T-helper 1 cell (primary cell): ENCODE data around the gene AGBL1.

Experiments
- DNase-seq, 5 donors: peaks; one replicate each; pipeline ENCODE4 v3.0.0-alpha.2; 2012 to 2020

Gene AGBL1

DNA sequence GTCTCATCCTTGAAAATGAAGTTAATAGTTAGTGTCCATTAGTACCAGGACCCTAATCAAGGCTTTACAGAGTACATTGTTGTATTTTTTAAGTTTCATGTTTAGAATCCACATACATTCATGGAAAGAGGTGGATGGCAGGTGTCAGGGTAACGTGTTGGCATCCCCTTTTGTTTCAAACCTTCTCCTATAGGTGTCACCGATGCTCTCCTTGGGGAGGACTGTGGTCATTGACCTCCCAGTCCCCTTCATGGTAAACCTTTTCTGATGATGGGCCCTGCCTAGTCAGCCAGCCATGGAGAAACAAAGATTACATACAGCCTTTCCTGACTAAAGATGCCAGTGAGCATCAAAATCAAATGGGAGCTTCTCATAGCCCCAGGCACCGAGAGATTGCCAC lies 574.8 kb downstream of the AGBL1 start:
- DNase-seq = no peak

- DNase-seq = no peak
These were observed 577.6 kb downstream of the AGBL1 start for GRCh38 chr15:86657305-86657704.

- no peak for DNase-seq
These were observed 580.2 kb downstream of the AGBL1 start for GRCh38 chr15:86659724-86660411.

DNA sequence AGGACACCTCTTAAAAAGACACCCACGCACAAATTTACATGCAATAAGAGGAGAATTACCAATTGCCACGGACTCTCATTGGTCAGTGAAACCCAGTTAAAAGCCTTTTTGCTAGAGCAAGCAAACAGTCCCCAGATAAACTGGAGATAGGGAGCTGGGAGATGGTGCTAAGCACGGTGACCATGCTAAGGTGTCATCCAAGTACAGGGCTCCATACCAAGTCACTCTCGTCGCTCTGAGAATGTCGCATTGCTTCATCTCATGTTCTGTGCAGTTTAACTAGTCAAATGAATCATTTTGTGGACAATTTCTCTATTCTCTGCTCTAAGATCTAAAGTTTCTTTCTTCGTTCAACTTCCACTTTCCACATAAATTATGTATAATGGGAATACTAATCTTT lies 581.9 kb downstream of the AGBL1 start:
- no peak for DNase-seq

- no peak for DNase-seq
These were observed 583.6 kb downstream of the AGBL1 start for GRCh38 chr15:86663304-86663703.

DNA sequence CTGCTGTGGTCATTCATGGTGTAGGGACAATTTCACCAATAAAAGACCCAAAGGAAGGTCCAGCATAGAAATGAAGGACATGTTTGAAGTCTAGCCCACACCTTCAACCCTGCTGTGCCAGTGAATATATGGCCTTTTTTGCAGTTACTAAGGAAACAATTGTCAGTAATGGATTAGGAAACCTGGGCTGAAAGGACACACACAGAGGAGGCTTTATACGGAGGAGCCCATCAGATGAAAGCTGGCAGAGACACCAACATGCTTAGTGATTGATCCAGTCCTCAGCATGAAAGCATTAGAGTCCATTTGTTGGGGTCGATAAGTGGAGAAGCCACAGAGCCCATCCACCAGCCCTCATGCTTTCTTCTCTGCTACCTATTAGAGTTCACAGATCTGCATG lies 584.3 kb downstream of the AGBL1 start:
- DNase-seq = no peak

DNA sequence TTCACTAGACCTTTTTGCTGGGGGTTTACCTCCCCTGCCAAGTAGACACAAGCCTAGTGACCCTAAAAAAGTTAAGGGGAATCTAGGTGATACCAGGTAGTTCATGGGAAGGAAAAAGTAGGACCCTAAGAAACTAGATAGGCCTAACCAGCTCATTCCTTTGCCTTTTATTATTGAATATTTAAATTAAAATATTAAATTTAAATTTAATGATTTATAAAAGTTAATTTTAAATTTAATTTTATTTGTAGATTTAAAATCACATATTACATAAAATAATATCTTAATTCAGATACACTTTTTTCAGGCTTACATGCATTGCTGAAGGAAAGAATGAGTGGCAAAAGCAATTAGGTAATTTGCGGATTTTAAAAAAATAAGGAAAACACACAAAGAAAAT lies 584.9 kb downstream of the AGBL1 start:
- DNase-seq = no peak

GRCh38 chr15:86676002-86676401 lies 596.3 kb downstream of the AGBL1 start:
- DNase-seq = no peak

GRCh38 chr15:86677278-86677677 lies 597.6 kb downstream of the AGBL1 start:
- DNase-seq = no peak

- no peak for DNase-seq
These were observed 605.6 kb downstream of the AGBL1 start for GRCh38 chr15:86685263-86685662.

GRCh38 chr15:86689006-86689405 lies 609.3 kb downstream of the AGBL1 start:
- DNase-seq = no peak

- DNase-seq = no peak
These were observed 610.9 kb downstream of the AGBL1 start for GRCh38 chr15:86690566-86690965.

GRCh38 chr15:86691091-86691663 lies 611.5 kb downstream of the AGBL1 start:
- no peak for DNase-seq

DNA sequence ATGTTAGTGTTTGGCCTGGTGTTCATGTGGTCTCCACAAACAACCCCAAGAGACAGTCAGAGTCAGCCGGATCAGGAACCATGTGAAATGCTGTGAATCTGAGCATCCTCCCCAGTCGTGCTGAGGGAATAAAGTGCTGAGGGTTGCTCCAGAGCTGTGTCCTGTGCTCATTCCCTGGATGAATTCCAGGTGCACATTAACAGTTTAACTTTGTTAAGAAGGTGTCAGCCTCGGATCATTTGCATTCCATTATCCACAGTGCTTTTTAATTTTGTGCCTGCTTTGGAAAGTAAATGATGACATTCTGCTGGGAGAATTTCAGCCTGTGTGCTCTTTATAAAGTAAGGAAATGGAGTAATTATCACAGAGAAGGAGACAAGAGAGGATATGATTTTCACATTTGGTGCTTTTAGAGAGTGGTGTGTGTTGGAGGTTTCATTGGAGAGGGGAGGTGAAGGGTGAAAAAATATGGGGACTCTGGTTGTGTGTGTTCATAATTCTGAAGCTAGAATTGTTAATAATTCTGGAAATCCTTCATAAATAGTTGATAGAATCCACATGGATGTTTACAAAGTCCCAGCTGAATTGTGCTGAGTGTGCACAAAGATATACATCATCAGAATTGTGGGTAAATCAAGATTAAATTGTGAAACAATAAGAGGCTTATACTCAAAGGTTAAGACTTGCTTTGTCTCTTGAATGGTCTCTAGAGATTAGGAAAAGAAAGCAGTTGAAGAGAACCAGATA lies 621.4 kb downstream of the AGBL1 start:
- DNase-seq = no peak

DNA sequence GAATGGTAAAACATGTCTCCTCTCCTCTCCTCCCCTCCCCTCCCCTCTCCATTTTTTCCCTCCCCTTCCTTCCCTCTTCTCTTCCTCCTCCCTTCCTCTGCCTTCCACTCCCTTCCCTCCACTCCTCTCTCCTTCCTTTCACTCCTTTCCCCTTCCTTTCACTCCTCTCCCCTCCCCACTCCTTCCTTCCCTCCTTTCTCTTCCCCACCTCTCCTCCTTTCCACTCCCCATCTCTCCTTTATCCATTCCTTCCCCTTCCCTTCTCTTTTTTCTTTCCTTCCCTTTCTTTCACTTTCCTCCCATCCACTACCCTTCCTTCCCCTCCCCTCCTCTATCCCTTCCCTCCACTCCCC lies 621.9 kb downstream of the AGBL1 start:
- DNase-seq = no peak

DNA sequence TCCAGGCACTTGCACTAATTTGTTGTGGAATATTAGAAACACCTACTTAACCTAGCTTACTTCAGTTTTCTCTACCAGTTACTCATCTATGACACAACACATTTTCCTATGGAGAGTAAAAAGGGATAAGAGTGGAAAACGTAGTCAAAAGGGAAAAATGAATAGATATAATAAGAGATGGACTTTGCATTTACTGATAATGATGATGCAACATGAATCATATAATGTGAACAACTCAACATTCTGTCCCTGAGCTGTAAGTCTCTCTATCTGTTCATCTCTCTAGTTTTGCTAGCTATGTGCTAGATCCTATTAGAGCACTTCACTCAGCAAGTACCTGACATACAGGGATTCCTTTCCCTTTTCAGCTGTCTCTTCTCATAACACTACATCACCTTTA lies 627.1 kb downstream of the AGBL1 start:
- no peak for DNase-seq

GRCh38 chr15:86711476-86711875 lies 631.8 kb downstream of the AGBL1 start:
- no peak for DNase-seq

- DNase-seq = no peak
These were observed 634.6 kb downstream of the AGBL1 start for GRCh38 chr15:86714241-86714640.

- no peak for DNase-seq
These were observed 646.0 kb downstream of the AGBL1 start for GRCh38 chr15:86725628-86726027.

DNA sequence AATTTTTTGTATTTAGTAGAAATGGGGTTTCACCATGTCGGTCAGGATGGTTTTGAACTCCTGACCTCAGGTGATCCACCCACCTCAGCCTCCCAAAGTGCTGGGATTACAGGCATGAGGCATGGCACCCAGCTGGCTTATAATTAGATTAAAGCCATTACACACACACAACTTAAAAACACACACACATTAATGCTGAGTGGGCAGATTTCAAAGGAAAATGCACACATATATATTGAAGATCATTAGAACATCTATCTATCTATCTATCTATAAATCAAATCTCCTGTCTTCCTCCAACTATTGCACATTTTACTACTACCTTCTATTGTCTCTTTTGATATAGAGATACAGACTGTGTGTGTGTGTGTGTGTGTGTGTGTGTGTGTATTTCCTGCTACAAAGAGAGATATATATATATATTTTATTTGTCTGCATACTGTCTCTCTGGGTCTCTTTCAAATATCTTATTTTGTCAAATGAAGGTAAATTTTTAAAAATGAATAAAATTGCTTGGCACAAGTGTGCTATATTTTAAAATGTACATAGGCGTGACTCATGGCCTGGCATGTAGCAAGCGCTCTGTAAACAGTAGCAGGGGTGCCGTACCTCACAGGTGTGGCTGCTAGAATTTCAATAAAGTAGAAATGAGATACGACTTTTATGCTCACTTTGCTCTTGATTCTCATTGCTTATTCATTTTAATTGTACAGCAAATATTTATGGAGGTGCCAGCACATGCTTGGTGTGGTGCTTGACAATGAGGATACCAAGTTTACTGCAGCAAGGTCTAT lies 655.8 kb downstream of the AGBL1 start:
- DNase-seq = no peak

- no peak for DNase-seq
These were observed 662.2 kb downstream of the AGBL1 start for GRCh38 chr15:86741917-86742316.

GRCh38 chr15:86743283-86743903 lies 663.7 kb downstream of the AGBL1 start:
- DNase-seq = peak in 4 of 5 donors; percentile 13 to 48 (median 26)

DNA sequence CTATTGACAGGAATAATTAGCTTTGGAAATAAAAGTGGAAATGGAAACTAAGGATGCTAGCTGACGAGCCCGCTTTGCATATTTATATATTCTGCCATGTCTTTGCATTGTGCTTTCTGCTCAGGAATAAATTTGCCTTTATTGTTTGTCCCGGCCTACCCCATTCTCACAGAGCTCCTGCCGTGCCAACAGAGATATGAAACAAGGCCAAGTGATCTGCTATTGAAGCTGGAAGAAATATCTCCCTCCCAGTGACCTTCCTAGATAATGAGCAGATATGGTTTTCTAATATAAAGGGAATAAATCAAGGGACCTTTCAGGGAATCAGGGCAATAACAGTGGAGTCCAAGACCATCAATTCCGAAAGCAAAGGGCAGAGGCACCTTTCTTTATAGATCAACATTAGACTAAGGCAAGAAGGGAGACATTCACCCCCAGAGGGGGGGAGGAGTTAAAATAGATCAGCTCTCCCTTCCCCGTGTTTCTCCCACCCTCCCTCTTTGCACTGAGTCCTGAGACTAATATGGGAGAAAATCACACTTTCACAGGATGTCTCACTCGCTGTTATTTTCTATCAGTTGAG lies 664.6 kb downstream of the AGBL1 start:
- no peak for DNase-seq
